ENCODE data around the gene MISP3.

Gene MISP3

DNA sequence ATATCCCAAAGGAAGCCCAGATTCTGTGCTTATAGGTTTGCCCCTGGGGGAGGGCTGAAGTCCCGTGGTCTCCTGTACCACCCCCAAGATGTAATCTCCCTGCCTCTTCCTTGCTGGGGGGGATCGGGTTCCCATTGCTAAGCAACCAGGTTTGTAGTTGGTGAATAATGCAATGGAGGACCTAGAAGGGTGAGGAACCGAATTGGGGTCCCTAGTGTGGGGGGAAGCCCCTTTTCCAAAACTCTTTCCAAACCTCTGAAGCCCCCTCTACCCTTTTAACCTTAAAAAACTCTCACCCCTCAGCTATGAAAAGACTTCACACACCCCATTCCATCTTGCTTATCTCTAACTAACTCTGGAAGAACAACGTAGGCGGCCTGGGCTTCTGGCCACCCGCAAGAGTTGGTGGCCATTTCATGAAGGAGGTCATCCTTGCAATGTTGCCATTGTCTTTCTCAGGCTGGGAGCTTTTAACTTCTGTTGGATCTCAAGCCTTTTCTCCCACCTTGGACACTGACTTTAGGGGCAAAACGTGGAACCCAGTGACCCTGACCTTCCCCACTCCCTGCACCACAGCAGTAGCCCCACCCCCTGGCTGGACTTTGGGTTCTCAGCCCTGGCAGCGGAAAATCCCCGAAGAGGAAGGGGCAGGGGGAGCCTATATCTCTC, 11.4 kb upstream of the MISP3 start:
- H3K27ac ChIP-seq (ENCODE audit: low read depth, low read length): peak overlapping the region; percentile 67

DNA sequence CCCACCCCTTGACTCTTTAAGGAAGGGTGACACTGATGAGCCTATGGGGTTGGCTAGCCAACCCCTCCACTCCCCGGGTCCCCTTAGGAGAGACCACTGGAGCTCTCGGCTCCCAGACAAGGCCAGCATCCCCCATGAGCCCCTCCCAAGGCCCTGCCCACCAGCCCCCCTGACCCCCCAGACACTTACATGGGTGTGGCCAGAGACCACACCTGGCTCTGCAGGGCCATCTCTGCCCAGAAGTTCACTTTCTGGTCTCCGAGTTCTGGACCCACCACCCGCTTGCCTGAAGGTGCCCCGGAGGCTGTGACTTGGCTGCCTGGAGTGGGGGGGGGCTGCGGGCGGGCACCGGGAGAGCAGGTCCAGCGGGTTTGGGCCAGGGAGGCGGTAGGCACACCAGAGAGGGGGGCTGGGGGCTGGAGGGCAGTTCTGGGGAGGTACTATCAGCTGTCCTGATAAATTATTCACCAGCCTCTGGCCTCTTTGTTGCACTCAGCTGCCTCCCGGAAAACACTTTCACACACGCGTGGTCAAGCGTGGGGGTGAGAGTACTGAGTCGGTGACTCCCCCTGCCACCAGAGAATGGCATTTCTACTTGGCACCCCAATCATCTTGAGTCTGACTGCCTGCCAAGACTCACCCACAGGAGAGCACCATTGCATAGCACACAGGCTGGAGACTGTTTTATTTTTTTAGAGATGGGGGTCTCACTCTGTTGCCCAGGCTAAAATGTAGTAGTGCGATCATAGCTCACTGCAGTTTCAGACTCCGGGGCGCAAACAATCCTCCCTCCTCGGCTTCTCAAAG, 10.6 kb upstream of the MISP3 start, which contains the start of gene PALM3:
PALM3 (minus strand) TSS at position 326 of the 807 bp plus-strand sequence; CDS start at position 230, 96 bp downstream.
- WGBS (ENCODE audit: extremely low coverage, insufficient coverage, insufficient read length): no CpG with 5 or more reads among the region's 19 CpGs
- Histone ChIP-seq H3K9ac (ENCODE audit: low read length) (no peak within 1 kb of the TSS), H2AK5ac (ENCODE audit: low read length) (no peak within 1 kb of the TSS), H3K4me3 (ENCODE audit: low read depth, low read length) (no peak within 1 kb of the TSS), H3K36me3 (ENCODE audit: control insufficient read depth in 1 of 2, insufficient read depth in 2 of 2, low read length in 2 of 2) (no peaks in the 10 kb centered on the region), H3K27me3 (ENCODE audit: insufficient read depth, low read length) (peaks cover 3% of the 10 kb centered on the region), H2BK12ac (ENCODE audit: low read length) (peak within 1 kb of the TSS; percentile 18), H3K79me2 (ENCODE audit: control insufficient read depth, insufficient read depth, low read length, poor library complexity) (no peaks in the 10 kb centered on the region), H3K4me2 (ENCODE audit: low read length) (no peak within 1 kb of the TSS), H3K27ac (ENCODE audit: low read depth, low read length) (peak within 1 kb of the TSS; percentile 67), H4K8ac (ENCODE audit: low read depth, low read length) (peak within 1 kb of the TSS; percentile 26), H3K4ac (ENCODE audit: low read depth, low read length) (no peak within 1 kb of the TSS), H4K12ac (ENCODE audit: low read depth, low read length) (no peak within 1 kb of the TSS), H3K4me1 (ENCODE audit: control insufficient read depth in 1 of 2, insufficient read depth in 2 of 2, low read length in 2 of 2) (peaks cover 0 to 7% of the 10 kb centered on the region in 2 experiments), H4K91ac (ENCODE audit: low read depth, low read length) (peak within 1 kb of the TSS; percentile 78), H2BK5ac (ENCODE audit: low read depth, low read length, poor library complexity) (peak within 1 kb of the TSS; percentile 24), H3K23ac (ENCODE audit: low read length) (no peak within 1 kb of the TSS), H2AFZ (ENCODE audit: insufficient read depth, low read length, poor library complexity) (no peak within 1 kb of the TSS), H3K18ac (ENCODE audit: low read length) (no peak within 1 kb of the TSS), H3K9me3 (ENCODE audit: insufficient read depth, low read depth, low read length) (no peaks in the 10 kb centered on the region), H3K79me1 (ENCODE audit: low read length) (peaks cover 3% of the 10 kb centered on the region), H2BK120ac (ENCODE audit: insufficient read depth, low read length, poor library complexity) (peak within 1 kb of the TSS; percentile 64), H3K14ac (ENCODE audit: low read length) (peak within 1 kb of the TSS; percentile 20)
- peak; percentile 83 to 92 for DNase-seq

More for the DNA sequence above, 11.4 kb upstream of the MISP3 start:
- no peak overlapping the region for H3K4ac ChIP-seq (ENCODE audit: low read depth, low read length)
- H3K18ac ChIP-seq (ENCODE audit: low read length): no peak overlapping the region
- H2BK120ac ChIP-seq (ENCODE audit: insufficient read depth, low read length, poor library complexity): peak overlapping the region; percentile 64
- no peak overlapping the region for H3K9ac ChIP-seq (ENCODE audit: low read length)
- H3K27me3 ChIP-seq (ENCODE audit: insufficient read depth, low read length): peaks cover 3% of the 10 kb centered on the region
- no peaks in the 10 kb centered on the region for H3K9me3 ChIP-seq (ENCODE audit: insufficient read depth, low read depth, low read length)
- H3K36me3 ChIP-seq (ENCODE audit: control insufficient read depth in 1 of 2, insufficient read depth in 2 of 2, low read length in 2 of 2): no peaks in the 10 kb centered on the region
- H2BK12ac ChIP-seq (ENCODE audit: low read length): peak overlapping the region; percentile 18
- H3K4me2 ChIP-seq (ENCODE audit: low read length): no peak overlapping the region
- peak; percentile 70 to 84 for DNase-seq
- H4K12ac ChIP-seq (ENCODE audit: low read depth, low read length): no peak overlapping the region
- no peaks in the 10 kb centered on the region for H3K79me2 ChIP-seq (ENCODE audit: control insufficient read depth, insufficient read depth, low read length, poor library complexity)
- H2AFZ ChIP-seq (ENCODE audit: insufficient read depth, low read length, poor library complexity): no peak overlapping the region
- peak overlapping the region; percentile 20 for H3K14ac ChIP-seq (ENCODE audit: low read length)
- peak overlapping the region; percentile 24 for H2BK5ac ChIP-seq (ENCODE audit: low read depth, low read length, poor library complexity)
- no peak overlapping the region for H2AK5ac ChIP-seq (ENCODE audit: low read length)
- peaks cover 3% of the 10 kb centered on the region for H3K79me1 ChIP-seq (ENCODE audit: low read length)
- peaks cover 0 to 7% of the 10 kb centered on the region in 2 experiments for H3K4me1 ChIP-seq (ENCODE audit: control insufficient read depth in 1 of 2, insufficient read depth in 2 of 2, low read length in 2 of 2)
- H3K4me3 ChIP-seq (ENCODE audit: low read depth, low read length): no peak overlapping the region
- peak overlapping the region; percentile 26 for H4K8ac ChIP-seq (ENCODE audit: low read depth, low read length)
- H4K91ac ChIP-seq (ENCODE audit: low read depth, low read length): peak overlapping the region; percentile 70
- no peak overlapping the region for H3K23ac ChIP-seq (ENCODE audit: low read length)
- no CpG with 5 or more reads among the region's 9 CpGs for WGBS (ENCODE audit: extremely low coverage, insufficient coverage, insufficient read length)

DNA sequence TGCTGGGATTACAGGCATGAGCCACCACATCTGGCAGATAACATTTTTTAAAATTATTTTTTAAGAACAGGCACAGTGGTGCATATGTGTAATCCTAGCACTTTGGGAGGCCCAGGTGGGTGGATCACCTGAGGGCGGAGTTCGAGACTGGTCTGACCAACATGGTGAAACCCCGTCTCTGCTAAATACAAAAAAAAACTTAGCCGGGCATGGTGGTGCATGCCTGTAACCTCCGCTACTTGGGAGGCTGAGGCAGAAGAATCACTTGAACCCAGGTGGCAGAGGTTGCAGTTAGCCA, 10.1 kb upstream of the MISP3 start:
- Histone ChIP-seq H3K4ac (ENCODE audit: low read depth, low read length) (no peak overlapping the region), H2AK5ac (ENCODE audit: low read length) (no peak overlapping the region), H3K4me1 (ENCODE audit: control insufficient read depth in 1 of 2, insufficient read depth in 2 of 2, low read length in 2 of 2) (peaks cover 0 to 7% of the 10 kb centered on the region in 2 experiments), H4K91ac (ENCODE audit: low read depth, low read length) (peak overlapping the region; percentile 78), H4K8ac (ENCODE audit: low read depth, low read length) (no peak overlapping the region), H3K14ac (ENCODE audit: low read length) (no peak overlapping the region), H3K23ac (ENCODE audit: low read length) (no peak overlapping the region), H3K27ac (ENCODE audit: low read depth, low read length) (no peak overlapping the region), H3K4me3 (ENCODE audit: low read depth, low read length) (no peak overlapping the region), H2BK120ac (ENCODE audit: insufficient read depth, low read length, poor library complexity) (peak overlapping the region; percentile 57), H3K9me3 (ENCODE audit: insufficient read depth, low read depth, low read length) (no peaks in the 10 kb centered on the region), H3K79me1 (ENCODE audit: low read length) (peaks cover 3% of the 10 kb centered on the region), H2BK12ac (ENCODE audit: low read length) (no peak overlapping the region), H2AFZ (ENCODE audit: insufficient read depth, low read length, poor library complexity) (no peak overlapping the region), H3K9ac (ENCODE audit: low read length) (no peak overlapping the region), H3K27me3 (ENCODE audit: insufficient read depth, low read length) (peaks cover 3% of the 10 kb centered on the region), H3K36me3 (ENCODE audit: control insufficient read depth in 1 of 2, insufficient read depth in 2 of 2, low read length in 2 of 2) (no peaks in the 10 kb centered on the region), H2BK5ac (ENCODE audit: low read depth, low read length, poor library complexity) (no peak overlapping the region), H3K79me2 (ENCODE audit: control insufficient read depth, insufficient read depth, low read length, poor library complexity) (no peaks in the 10 kb centered on the region), H3K4me2 (ENCODE audit: low read length) (no peak overlapping the region), H4K12ac (ENCODE audit: low read depth, low read length) (no peak overlapping the region), H3K18ac (ENCODE audit: low read length) (no peak overlapping the region)
- DNase-seq: peak; percentile 74 to 87
- no CpG with 5 or more reads among the region's 5 CpGs for WGBS (ENCODE audit: extremely low coverage, insufficient coverage, insufficient read length)

DNA sequence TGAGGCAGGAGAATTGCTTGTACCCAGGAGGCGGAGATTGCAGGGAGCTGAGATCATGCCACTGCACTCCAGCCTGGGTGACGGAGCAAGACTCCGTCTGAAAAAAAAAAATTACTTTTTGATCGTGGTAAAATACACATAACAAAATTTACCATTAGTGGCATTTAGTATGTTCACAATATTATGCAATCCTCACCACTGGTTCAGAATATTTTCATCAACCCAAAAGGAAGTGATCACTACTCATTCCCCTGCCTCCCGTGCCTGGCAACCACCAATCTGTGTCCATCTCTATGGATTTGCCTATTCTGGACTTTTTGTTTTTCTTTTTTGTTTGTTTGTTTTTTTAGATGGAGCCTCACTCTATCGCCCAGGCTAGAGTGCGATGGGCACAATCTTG, 9.5 kb upstream of the MISP3 start:
- Histone ChIP-seq H3K9ac (ENCODE audit: low read length) (no peak overlapping the region), H2AFZ (ENCODE audit: insufficient read depth, low read length, poor library complexity) (no peak overlapping the region), H3K36me3 (ENCODE audit: control insufficient read depth in 1 of 2, insufficient read depth in 2 of 2, low read length in 2 of 2) (no peaks in the 10 kb centered on the region), H3K27ac (ENCODE audit: low read depth, low read length) (no peak overlapping the region), H4K91ac (ENCODE audit: low read depth, low read length) (no peak overlapping the region), H2BK5ac (ENCODE audit: low read depth, low read length, poor library complexity) (no peak overlapping the region), H3K4me3 (ENCODE audit: low read depth, low read length) (no peak overlapping the region), H4K8ac (ENCODE audit: low read depth, low read length) (no peak overlapping the region), H4K12ac (ENCODE audit: low read depth, low read length) (no peak overlapping the region), H2BK120ac (ENCODE audit: insufficient read depth, low read length, poor library complexity) (no peak overlapping the region), H3K18ac (ENCODE audit: low read length) (no peak overlapping the region), H3K14ac (ENCODE audit: low read length) (no peak overlapping the region), H3K27me3 (ENCODE audit: insufficient read depth, low read length) (peaks cover 3% of the 10 kb centered on the region), H3K4me2 (ENCODE audit: low read length) (no peak overlapping the region), H3K4ac (ENCODE audit: low read depth, low read length) (no peak overlapping the region), H3K23ac (ENCODE audit: low read length) (no peak overlapping the region), H3K79me2 (ENCODE audit: control insufficient read depth, insufficient read depth, low read length, poor library complexity) (no peaks in the 10 kb centered on the region), H2AK5ac (ENCODE audit: low read length) (no peak overlapping the region), H3K79me1 (ENCODE audit: low read length) (peaks cover 3% of the 10 kb centered on the region), H3K4me1 (ENCODE audit: control insufficient read depth in 1 of 2, insufficient read depth in 2 of 2, low read length in 2 of 2) (peaks cover 0 to 7% of the 10 kb centered on the region in 2 experiments), H2BK12ac (ENCODE audit: low read length) (no peak overlapping the region), H3K9me3 (ENCODE audit: insufficient read depth, low read depth, low read length) (no peaks in the 10 kb centered on the region)
- DNase-seq: no peak
- WGBS (ENCODE audit: extremely low coverage, insufficient coverage, insufficient read length): no CpG with 5 or more reads among the region's 7 CpGs

All from trophoblast cell (in vitro differentiated cells and primary cell).